ENCODE data around the gene FHAD1. TPM values are rescaled to one million over a fixed set of nuclear protein-coding genes. Genes with fewer than 3 reads are reported as not detected.
A peak's percentile ranks its signal among the peaks of the same experiment; 100 is the strongest.

FHAD1 gene
- total and polyA plus RNA-seq, 2 of the 13 experiments (the other 11 are each of a cell fraction or from before 2014, with no cell fraction given) = not detected

DNA sequence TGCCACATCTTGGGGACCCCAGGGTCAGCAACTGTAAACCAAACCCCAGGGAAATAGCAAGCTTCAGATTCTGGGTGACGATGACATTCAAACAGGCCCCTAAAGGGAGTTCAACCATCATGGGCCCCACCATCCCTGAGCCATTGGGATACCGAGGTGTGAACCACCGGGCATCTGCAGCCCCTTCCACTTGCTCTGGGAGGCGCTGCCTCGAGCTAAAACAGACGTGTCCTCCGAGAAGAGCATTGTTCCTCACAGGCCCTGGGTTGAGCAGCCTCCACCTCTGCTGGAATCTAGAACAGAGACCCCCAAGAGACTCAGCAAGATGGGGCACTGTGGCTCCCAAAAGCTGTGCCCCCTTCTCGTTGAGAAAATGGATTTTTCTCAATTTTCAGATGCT lies 143.6 kb downstream of the FHAD1 start:
- Histone ChIP-seq H3K4me2 (ENCODE audit: low read depth, low read length) (no peak overlapping the region), H3K4me3 (replicated peaks in 1 of 3; ENCODE audit: insufficient read depth in 1 of 3, low read depth in 2 of 3, low read length in 3 of 3) (no peak overlapping the region), H3K79me2 (ENCODE audit: insufficient read depth, low read length) (no peaks in the 10 kb centered on the region), H3K4me1 (ENCODE audit: insufficient read depth, low read length) (peaks cover 19% of the 10 kb centered on the region), H2AFZ (ENCODE audit: low read length) (no peak overlapping the region), H3K9me3 (ENCODE audit: low read length) (no peaks in the 10 kb centered on the region), H3K36me3 (replicated peaks in 1 of 2; ENCODE audit: control insufficient read depth in 1 of 2, insufficient read depth in 2 of 2, low read length in 2 of 2) (no peaks in the 10 kb centered on the region), H3K9ac (ENCODE audit: insufficient read depth, low read depth, low read length) (no peak overlapping the region), H3K27ac (ENCODE audit: extremely low read length, insufficient read depth, low read length) (no peak overlapping the region), H4K20me1 (ENCODE audit: insufficient read depth, low read length) (no peaks in the 10 kb centered on the region), H3K27me3 (ENCODE audit: control insufficient read depth in 1 of 2, insufficient read depth in 2 of 2, low read length in 2 of 2) (peaks cover 3 to 25% of the 10 kb centered on the region in 2 experiments; a peak in 4 of 5 replicates)
- FAIRE-seq (no peak), DNase-seq (ENCODE audit: low spot score) (no peak), ATAC-seq (peak; percentile 35; the same call in 1 of the 3 replicates)
- intact Hi-C loops (cut with micrococcal nuclease; ENCODE audit: unreplicated experiment) = no loop called here
- TF ChIP-seq, protein P1, sequence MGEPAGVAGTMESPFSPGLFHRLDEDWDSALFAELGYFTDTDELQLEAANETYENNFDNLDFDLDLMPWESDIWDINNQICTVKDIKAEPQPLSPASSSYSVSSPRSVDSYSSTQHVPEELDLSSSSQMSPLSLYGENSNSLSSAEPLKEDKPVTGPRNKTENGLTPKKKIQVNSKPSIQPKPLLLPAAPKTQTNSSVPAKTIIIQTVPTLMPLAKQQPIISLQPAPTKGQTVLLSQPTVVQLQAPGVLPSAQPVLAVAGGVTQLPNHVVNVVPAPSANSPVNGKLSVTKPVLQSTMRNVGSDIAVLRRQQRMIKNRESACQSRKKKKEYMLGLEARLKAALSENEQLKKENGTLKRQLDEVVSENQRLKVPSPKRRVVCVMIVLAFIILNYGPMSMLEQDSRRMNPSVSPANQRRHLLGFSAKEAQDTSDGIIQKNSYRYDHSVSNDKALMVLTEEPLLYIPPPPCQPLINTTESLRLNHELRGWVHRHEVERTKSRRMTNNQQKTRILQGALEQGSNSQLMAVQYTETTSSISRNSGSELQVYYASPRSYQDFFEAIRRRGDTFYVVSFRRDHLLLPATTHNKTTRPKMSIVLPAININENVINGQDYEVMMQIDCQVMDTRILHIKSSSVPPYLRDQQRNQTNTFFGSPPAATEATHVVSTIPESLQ (CRISPR knock-in tag; conservative IDR thresholded peaks at IDR 0.05) = no peak
- no peak for TF ChIP-seq ZSCAN9 (CRISPR knock-in tag; IDR thresholded peaks at IDR 0.05; ENCODE audit: borderline replicate concordance)
- no peak for TF ChIP-seq AHR (CRISPR knock-in tag; IDR thresholded peaks at IDR 0.05)
- TF ChIP-seq, protein P2, sequence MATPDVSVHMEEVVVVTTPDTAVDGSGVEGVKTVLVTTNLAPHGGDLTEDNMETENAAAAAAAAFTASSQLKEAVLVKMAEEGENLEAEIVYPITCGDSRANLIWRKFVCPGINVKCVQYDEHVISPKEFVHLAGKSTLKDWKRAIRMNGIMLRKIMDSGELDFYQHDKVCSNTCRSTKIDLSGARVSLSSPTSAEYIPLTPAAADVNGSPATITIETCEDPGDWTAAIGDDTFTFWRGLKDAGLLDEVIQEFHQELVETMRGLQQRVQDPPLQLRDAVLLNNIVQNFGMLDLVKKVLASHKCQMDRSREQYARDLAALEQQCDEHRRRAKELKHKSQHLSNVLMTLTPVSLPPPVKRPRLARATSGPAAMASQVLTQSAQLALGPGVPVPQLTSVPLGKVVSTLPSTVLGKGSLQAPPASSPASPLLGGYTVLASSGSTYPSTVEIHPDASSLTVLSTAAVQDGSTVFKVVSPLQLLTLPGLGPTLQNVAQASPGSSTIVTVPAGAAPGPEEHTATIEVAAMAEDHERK (CRISPR knock-in tag; IDR thresholded peaks at IDR 0.05; ENCODE audit: low read depth) = no peak
- TF ChIP-seq, protein P3, sequence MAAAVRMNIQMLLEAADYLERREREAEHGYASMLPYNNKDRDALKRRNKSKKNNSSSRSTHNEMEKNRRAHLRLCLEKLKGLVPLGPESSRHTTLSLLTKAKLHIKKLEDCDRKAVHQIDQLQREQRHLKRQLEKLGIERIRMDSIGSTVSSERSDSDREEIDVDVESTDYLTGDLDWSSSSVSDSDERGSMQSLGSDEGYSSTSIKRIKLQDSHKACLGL (CRISPR knock-in tag; IDR thresholded peaks at IDR 0.05) = no peak
- TF ChIP-seq ZBTB21 (CRISPR knock-in tag; IDR thresholded peaks at IDR 0.05) = no peak
- TF ChIP-seq TBX2 (CRISPR knock-in tag; IDR thresholded peaks at IDR 0.05; ENCODE audit: borderline replicate concordance) = no peak
- TF ChIP-seq, protein P4, sequence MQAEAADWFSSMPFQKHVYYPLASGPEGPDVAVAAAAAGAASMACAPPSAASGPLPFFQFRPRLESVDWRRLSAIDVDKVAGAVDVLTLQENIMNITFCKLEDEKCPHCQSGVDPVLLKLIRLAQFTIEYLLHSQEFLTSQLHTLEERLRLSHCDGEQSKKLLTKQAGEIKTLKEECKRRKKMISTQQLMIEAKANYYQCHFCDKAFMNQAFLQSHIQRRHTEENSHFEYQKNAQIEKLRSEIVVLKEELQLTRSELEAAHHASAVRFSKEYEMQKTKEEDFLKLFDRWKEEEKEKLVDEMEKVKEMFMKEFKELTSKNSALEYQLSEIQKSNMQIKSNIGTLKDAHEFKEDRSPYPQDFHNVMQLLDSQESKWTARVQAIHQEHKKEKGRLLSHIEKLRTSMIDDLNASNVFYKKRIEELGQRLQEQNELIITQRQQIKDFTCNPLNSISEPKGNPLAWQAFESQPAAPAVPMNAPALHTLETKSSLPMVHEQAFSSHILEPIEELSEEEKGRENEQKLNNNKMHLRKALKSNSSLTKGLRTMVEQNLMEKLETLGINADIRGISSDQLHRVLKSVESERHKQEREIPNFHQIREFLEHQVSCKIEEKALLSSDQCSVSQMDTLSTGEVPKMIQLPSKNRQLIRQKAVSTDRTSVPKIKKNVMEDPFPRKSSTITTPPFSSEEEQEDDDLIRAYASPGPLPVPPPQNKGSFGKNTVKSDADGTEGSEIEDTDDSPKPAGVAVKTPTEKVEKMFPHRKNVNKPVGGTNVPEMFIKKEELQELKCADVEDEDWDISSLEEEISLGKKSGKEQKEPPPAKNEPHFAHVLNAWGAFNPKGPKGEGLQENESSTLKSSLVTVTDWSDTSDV (CRISPR knock-in tag; IDR thresholded peaks at IDR 0.05) = no peak
- no peak for TF ChIP-seq KLF9 (CRISPR knock-in tag; IDR thresholded peaks at IDR 0.05; ENCODE audit: low read depth)
- no peak for TF ChIP-seq PLRG1 (conservative IDR thresholded peaks at IDR 0.05)
- no peak for TF ChIP-seq ZNF3 (CRISPR knock-in tag; IDR thresholded peaks at IDR 0.05)
- TF ChIP-seq HIVEP1 (CRISPR knock-in tag; IDR thresholded peaks at IDR 0.05) = no peak
- TF ChIP-seq, protein P5, sequence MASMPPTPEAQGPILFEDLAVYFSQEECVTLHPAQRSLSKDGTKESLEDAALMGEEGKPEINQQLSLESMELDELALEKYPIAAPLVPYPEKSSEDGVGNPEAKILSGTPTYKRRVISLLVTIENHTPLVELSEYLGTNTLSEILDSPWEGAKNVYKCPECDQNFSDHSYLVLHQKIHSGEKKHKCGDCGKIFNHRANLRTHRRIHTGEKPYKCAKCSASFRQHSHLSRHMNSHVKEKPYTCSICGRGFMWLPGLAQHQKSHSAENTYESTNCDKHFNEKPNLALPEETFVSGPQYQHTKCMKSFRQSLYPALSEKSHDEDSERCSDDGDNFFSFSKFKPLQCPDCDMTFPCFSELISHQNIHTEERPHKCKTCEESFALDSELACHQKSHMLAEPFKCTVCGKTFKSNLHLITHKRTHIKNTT (CRISPR knock-in tag; IDR thresholded peaks at IDR 0.05) = no peak
- TF ChIP-seq ARNTL (CRISPR knock-in tag; IDR thresholded peaks at IDR 0.05) = no peak
- TF ChIP-seq SP4 (CRISPR knock-in tag; IDR thresholded peaks at IDR 0.05) = no peak
- no peak for TF ChIP-seq MED13 (CRISPR knock-in tag; IDR thresholded peaks at IDR 0.05)
- no peak for TF ChIP-seq ATF7-NPFF (CRISPR knock-in tag; IDR thresholded peaks at IDR 0.05; ENCODE audit: low read depth)
- no TSS peak for BruUV-seq (replicated peaks)
- 28% methylated on average over 5 of the region's 8 CpGs for WGBS (ENCODE audit: low lambda C conversion rate)
- in situ Hi-C loops (cut with HindIII; ENCODE audit: extremely low pct_ligation_motif_present, low pct_unique_long_range_greater_than_20kb) = no loop called here
- CTCF ChIA-PET (ENCODE audit: low intra/inter-chr PET ratio, low total read pairs) = no interaction called here
- POLR2A ChIA-PET = no interaction called here

Data from HepG2 (cell line).